ENCODE measurements around the gene AKT3.

GRCh38 chr1:243791586-243792267 is 58.3 kb downstream of the AKT3 start:
- TF ChIP-seq, protein P1, sequence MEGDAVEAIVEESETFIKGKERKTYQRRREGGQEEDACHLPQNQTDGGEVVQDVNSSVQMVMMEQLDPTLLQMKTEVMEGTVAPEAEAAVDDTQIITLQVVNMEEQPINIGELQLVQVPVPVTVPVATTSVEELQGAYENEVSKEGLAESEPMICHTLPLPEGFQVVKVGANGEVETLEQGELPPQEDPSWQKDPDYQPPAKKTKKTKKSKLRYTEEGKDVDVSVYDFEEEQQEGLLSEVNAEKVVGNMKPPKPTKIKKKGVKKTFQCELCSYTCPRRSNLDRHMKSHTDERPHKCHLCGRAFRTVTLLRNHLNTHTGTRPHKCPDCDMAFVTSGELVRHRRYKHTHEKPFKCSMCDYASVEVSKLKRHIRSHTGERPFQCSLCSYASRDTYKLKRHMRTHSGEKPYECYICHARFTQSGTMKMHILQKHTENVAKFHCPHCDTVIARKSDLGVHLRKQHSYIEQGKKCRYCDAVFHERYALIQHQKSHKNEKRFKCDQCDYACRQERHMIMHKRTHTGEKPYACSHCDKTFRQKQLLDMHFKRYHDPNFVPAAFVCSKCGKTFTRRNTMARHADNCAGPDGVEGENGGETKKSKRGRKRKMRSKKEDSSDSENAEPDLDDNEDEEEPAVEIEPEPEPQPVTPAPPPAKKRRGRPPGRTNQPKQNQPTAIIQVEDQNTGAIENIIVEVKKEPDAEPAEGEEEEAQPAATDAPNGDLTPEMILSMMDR (conservative IDR thresholded peaks at IDR 0.05), result no peak
- TF ChIP-seq EZH2 (IDR thresholded peaks at IDR 0.05; ENCODE audit: low read depth), result no peak

Measured in PC-9 (cell line).